ENCODE data around the gene CWC25.

CWC25 gene

GRCh38 chr17:38853292-38854219 lies 28.4 kb upstream of the CWC25 start, which contains the start of gene RPL23:
TSS of gene RPL23 (minus strand) at chr17:38853721. CDS start at chr17:38853710, 11 bp downstream.
- DNase-seq (ENCODE audit: low read depth, low spot score), result peak; percentile 77
- peak within 1 kb of the TSS; percentile 88 for H3K27ac ChIP-seq

- no peak for DNase-seq (ENCODE audit: low read depth, low spot score)
Observed at GRCh38 chr17:38852771-38853291, 27.7 kb upstream of the CWC25 start.

GRCh38 chr17:38851434-38851833 lies 26.3 kb upstream of the CWC25 start:
- DNase-seq (ENCODE audit: low read depth, low spot score), result no peak
- H3K27ac ChIP-seq, result peak overlapping the region; percentile 88

More at GRCh38 chr17:38852771-38853291, 27.7 kb upstream of the CWC25 start:
- peak overlapping the region; percentile 88 for H3K27ac ChIP-seq

GRCh38 chr17:38850374-38850773 lies 25.3 kb upstream of the CWC25 start:
- peak overlapping the region; percentile 88 for H3K27ac ChIP-seq
- no peak for DNase-seq (ENCODE audit: low read depth, low spot score)

GRCh38 chr17:38848939-38849605 lies 24.0 kb upstream of the CWC25 start:
- H3K27ac ChIP-seq, result no peak overlapping the region

GRCh38 chr17:38848557-38848891 lies 23.4 kb upstream of the CWC25 start:
- DNase-seq (ENCODE audit: low read depth, low spot score), result no peak
- no peak overlapping the region for H3K27ac ChIP-seq

More at GRCh38 chr17:38848939-38849605, 24.0 kb upstream of the CWC25 start:
- no peak for DNase-seq (ENCODE audit: low read depth, low spot score)

- DNase-seq (ENCODE audit: low read depth, low spot score), result no peak
- H3K27ac ChIP-seq, result peak overlapping the region; percentile 20
Observed at GRCh38 chr17:38844261-38844757, 19.2 kb upstream of the CWC25 start.

- DNase-seq (ENCODE audit: low read depth, low spot score), result no peak
- peak overlapping the region; percentile 88 for H3K27ac ChIP-seq
Observed at GRCh38 chr17:38825762-38826247, 684 bp upstream of the CWC25 start.

- no peak overlapping the region for H3K27ac ChIP-seq
- DNase-seq (ENCODE audit: low read depth, low spot score), result no peak
Observed at GRCh38 chr17:38815576-38816193, 9.4 kb downstream of the CWC25 start.

GRCh38 chr17:38809828-38810227 lies 15.3 kb downstream of the CWC25 start:
- H3K27ac ChIP-seq, result no peak overlapping the region
- DNase-seq (ENCODE audit: low read depth, low spot score), result no peak

- DNase-seq (ENCODE audit: low read depth, low spot score), result no peak
- peak overlapping the region; percentile 93 for H3K27ac ChIP-seq
Observed at GRCh38 chr17:38800237-38800760, 24.8 kb downstream of the CWC25 start.

- peak within 1 kb of the TSS; percentile 93 for H3K27ac ChIP-seq
- peak; percentile 66 for DNase-seq (ENCODE audit: low read depth, low spot score)
Observed at GRCh38 chr17:38799501-38800236, 25.5 kb downstream of the CWC25 start, which contains the start of gene PIP4K2B. TSS of gene PIP4K2B (minus strand) at chr17:38799556. CDS start at chr17:38799424, 132 bp downstream.

- no peak for DNase-seq (ENCODE audit: low read depth, low spot score)
- peak overlapping the region; percentile 93 for H3K27ac ChIP-seq
Observed at GRCh38 chr17:38798614-38799500, 26.3 kb downstream of the CWC25 start.

- no peak for DNase-seq (ENCODE audit: low read depth, low spot score)
- peak overlapping the region; percentile 93 for H3K27ac ChIP-seq
Observed at GRCh38 chr17:38797828-38798227, 27.3 kb downstream of the CWC25 start.

- peak; percentile 24 for DNase-seq (ENCODE audit: low read depth, low spot score)
- H3K27ac ChIP-seq, result peak overlapping the region; percentile 27
Observed at GRCh38 chr17:38797158-38797490, 28.0 kb downstream of the CWC25 start.

GRCh38 chr17:38796451-38797157 lies 28.5 kb downstream of the CWC25 start:
- H3K27ac ChIP-seq, result peak overlapping the region; percentile 27
- DNase-seq (ENCODE audit: low read depth, low spot score), result no peak

- no peak for DNase-seq (ENCODE audit: low read depth, low spot score)
- no peak overlapping the region for H3K27ac ChIP-seq
Observed at GRCh38 chr17:38794221-38794620, 30.9 kb downstream of the CWC25 start.

GRCh38 chr17:38791162-38791561 lies 34.0 kb downstream of the CWC25 start:
- no peak for DNase-seq (ENCODE audit: low read depth, low spot score)
- no peak overlapping the region for H3K27ac ChIP-seq

Data from epithelial cell of prostate (primary cell).